ENCODE results near the gene FUT3. TPM values are rescaled to one million over a fixed set of nuclear protein-coding genes. Genes with fewer than 3 reads are reported as not detected.

FUT3 gene
- total RNA-seq, 1 experiment from 2014 or later: not detected

DNA sequence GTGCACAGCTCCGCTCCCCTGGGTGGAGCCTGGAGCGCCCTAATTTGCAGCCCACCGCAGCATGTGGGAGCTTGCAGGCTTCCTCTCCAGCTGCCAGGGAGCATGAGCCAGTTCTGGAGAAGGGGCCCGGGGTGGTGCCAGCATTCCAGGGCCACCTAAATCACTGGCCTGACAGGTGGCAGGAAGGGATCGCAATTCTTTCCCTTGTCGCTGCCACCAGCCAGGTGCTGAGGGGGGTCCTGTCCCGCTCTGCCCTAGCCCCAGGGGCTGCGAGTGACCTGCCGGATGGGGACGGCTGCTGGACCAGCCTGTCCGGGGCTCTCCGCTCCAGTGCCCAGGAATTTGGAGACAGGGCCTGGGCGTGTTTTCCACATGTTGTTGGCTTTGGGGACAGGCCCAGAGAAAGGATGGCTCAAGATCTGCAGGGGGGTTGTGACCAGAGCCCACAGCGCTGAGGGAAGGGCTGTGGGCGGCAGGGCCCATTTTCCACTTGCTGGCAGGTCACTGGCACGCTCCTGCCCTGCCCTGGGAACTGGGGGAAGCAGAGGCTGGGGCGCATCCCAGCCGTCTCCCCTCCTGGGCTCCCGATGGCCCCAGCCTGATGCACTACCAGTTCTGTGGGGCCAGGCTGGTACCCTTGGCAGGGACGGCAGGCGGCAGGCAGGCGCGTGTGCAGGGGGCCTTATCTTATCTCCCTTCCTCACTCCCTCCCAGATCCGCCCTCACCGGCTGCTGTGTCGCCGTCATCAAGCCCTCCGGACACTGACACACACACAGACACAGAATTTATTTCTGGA, 42.9 kb upstream of the FUT3 start:
- no peak overlapping the region for H2BK20ac ChIP-seq (ENCODE audit: low read depth, low read length, poor library complexity, severe bottlenecking)
- TF ChIP-seq, protein P1, sequence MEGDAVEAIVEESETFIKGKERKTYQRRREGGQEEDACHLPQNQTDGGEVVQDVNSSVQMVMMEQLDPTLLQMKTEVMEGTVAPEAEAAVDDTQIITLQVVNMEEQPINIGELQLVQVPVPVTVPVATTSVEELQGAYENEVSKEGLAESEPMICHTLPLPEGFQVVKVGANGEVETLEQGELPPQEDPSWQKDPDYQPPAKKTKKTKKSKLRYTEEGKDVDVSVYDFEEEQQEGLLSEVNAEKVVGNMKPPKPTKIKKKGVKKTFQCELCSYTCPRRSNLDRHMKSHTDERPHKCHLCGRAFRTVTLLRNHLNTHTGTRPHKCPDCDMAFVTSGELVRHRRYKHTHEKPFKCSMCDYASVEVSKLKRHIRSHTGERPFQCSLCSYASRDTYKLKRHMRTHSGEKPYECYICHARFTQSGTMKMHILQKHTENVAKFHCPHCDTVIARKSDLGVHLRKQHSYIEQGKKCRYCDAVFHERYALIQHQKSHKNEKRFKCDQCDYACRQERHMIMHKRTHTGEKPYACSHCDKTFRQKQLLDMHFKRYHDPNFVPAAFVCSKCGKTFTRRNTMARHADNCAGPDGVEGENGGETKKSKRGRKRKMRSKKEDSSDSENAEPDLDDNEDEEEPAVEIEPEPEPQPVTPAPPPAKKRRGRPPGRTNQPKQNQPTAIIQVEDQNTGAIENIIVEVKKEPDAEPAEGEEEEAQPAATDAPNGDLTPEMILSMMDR (conservative IDR thresholded peaks at IDR 0.05): no peak
- no peak overlapping the region; a peak in 1 of 7 replicates for H3K27ac Mint-ChIP-seq
- H4K20me1 ChIP-seq (ENCODE audit: control insufficient read depth, insufficient read depth, insufficient read length): no peaks in the 10 kb centered on the region
- no peaks in the 10 kb centered on the region for H3K79me2 ChIP-seq (ENCODE audit: insufficient read depth, low read length)
- H3K56ac ChIP-seq (ENCODE audit: insufficient read length, low read depth, low read length): no peak overlapping the region
- no peak overlapping the region for H3K27ac ChIP-seq (ENCODE audit: insufficient read length, low read depth, low read length)
- no peak overlapping the region for H3K4me2 ChIP-seq (ENCODE audit: insufficient read depth, insufficient read length, low read length)
- H3K23me2 ChIP-seq (ENCODE audit: insufficient read length, low read depth, low read length, poor library complexity, severe bottlenecking): no peaks in the 10 kb centered on the region
- no peak overlapping the region for H3K4ac ChIP-seq (ENCODE audit: low read depth, low read length)
- H2AFZ ChIP-seq (ENCODE audit: low read length): no peak overlapping the region
- no peaks in the 10 kb centered on the region for H3K79me1 ChIP-seq (ENCODE audit: insufficient read depth, low read depth, low read length, poor library complexity, severe bottlenecking)
- H4K5ac ChIP-seq (ENCODE audit: insufficient read length, low read depth, low read length): no peak overlapping the region
- no peak overlapping the region for H3K14ac ChIP-seq (ENCODE audit: insufficient read depth, low read length)
- no peak overlapping the region for H3K4me3 Mint-ChIP-seq
- H3K4me1 ChIP-seq (ENCODE audit: insufficient read depth, low read length): no peaks in the 10 kb centered on the region; the same call in 1 of the 2 replicates
- no peak overlapping the region for H2BK120ac ChIP-seq (ENCODE audit: low read depth, low read length, poor library complexity, severe bottlenecking)
- no peak overlapping the region for H2BK5ac ChIP-seq (ENCODE audit: insufficient read length, low read length)
- H3K36me3 Mint-ChIP-seq (ENCODE audit: insufficient read depth in 1 of 3, low read depth in 3 of 3): peaks cover 3 to 11% (median 8%) of the 10 kb centered on the region in 3 experiments; a peak in 6 of 7 replicates
- no peak overlapping the region for H3T11ph ChIP-seq (ENCODE audit: low read length)
- H4K91ac ChIP-seq (ENCODE audit: insufficient read length, low read depth, low read length): no peak overlapping the region
- H2AK5ac ChIP-seq (ENCODE audit: insufficient read length, low read length): no peak overlapping the region
- no peak for DNase-seq
- no peak overlapping the region for H2BK15ac ChIP-seq (ENCODE audit: low read depth, low read length)
- no CpG with 5 or more reads among the region's 28 CpGs for WGBS (ENCODE audit: extremely low coverage, insufficient read length, low lambda C conversion rate)
- no peaks in the 10 kb centered on the region for H3K9me3 ChIP-seq (ENCODE audit: control insufficient read depth, low read depth, low read length)
- no peaks in the 10 kb centered on the region for H3K27me3 ChIP-seq (ENCODE audit: insufficient read depth, low read length)
- no peak overlapping the region for H2BK12ac ChIP-seq (ENCODE audit: insufficient read length, low read depth, low read length)
- peaks cover 10 to 15% of the 10 kb centered on the region in 2 experiments for H3K4me1 Mint-ChIP-seq
- H3K27me3 Mint-ChIP-seq (ENCODE audit: low read depth): peaks cover 23% of the 10 kb centered on the region
- no peaks in the 10 kb centered on the region for H3K9me3 Mint-ChIP-seq
- H3K9ac ChIP-seq (ENCODE audit: extremely low read depth, insufficient read length, low read length): no peak overlapping the region
- H3K23ac ChIP-seq (ENCODE audit: insufficient read length, low read depth, low read length): no peak overlapping the region
- H3K18ac ChIP-seq (ENCODE audit: insufficient read length, low read depth, low read length): no peak overlapping the region
- no peak overlapping the region for H4K8ac ChIP-seq (replicated peaks; ENCODE audit: insufficient read length, low read depth, low read length)

All from H9 (cell line).